Coronary artery (tissue), 2 donors: ENCODE data around the gene PKNOX2.

Experiments used
- DNase-seq: peaks from one replicate; pipeline ENCODE4 v3.0.0-alpha.2; 2017; ENCODE audit warnings: low spot score
- H3K27ac ChIP-seq, 2 donors: fragments of 200-600 bp; sonication (generic); one replicate each; pipeline ENCODE4 v1.5.1; 2016 to 2019
- H3K4me3 ChIP-seq: fragments of 200-600 bp; sonication (generic); 2 replicates; pipeline ENCODE4 v1.5.1; 2016; ENCODE audit warnings: mild to moderate bottlenecking, moderate library complexity
- CTCF ChIP-seq: fragments of 200-600 bp; sonication (generic); IDR thresholded peaks from one replicate; pipeline ENCODE4 v1.5.1; 2019; ENCODE audit warnings: antibody characterized with exemption

Gene PKNOX2

GRCh38 chr11:125273519-125274000 is 109.0 kb downstream of the PKNOX2 start:
- no peak for TF ChIP-seq CTCF
- no peak for DNase-seq
- H3K27ac ChIP-seq, result no peak overlapping the region
- H3K4me3 ChIP-seq, result no peak overlapping the region

- no peak for DNase-seq
- no peak overlapping the region for H3K4me3 ChIP-seq
- TF ChIP-seq CTCF, result no peak
- H3K27ac ChIP-seq, result no peak overlapping the region
Observed at GRCh38 chr11:125274309-125274708, 109.8 kb downstream of the PKNOX2 start.

GRCh38 chr11:125274774-125275173 is 110.2 kb downstream of the PKNOX2 start:
- TF ChIP-seq CTCF, result no peak
- Histone ChIP-seq H3K4me3 (no peak overlapping the region), H3K27ac (no peak overlapping the region)
- DNase-seq, result no peak

GRCh38 chr11:125275905-125276618 is 111.5 kb downstream of the PKNOX2 start:
- H3K4me3 ChIP-seq, result no peak overlapping the region
- no peak for DNase-seq
- no peak overlapping the region for H3K27ac ChIP-seq
- TF ChIP-seq CTCF, result no peak

GRCh38 chr11:125276619-125276976 is 112.0 kb downstream of the PKNOX2 start:
- no peak for DNase-seq
- Histone ChIP-seq H3K27ac (no peak overlapping the region), H3K4me3 (no peak overlapping the region)
- TF ChIP-seq CTCF, result no peak

GRCh38 chr11:125279676-125280418 is 115.3 kb downstream of the PKNOX2 start:
- DNase-seq, result no peak
- H3K4me3 ChIP-seq, result no peak overlapping the region
- no peak for TF ChIP-seq CTCF
- H3K27ac ChIP-seq, result no peak overlapping the region

GRCh38 chr11:125280646-125281045 is 116.1 kb downstream of the PKNOX2 start:
- Histone ChIP-seq H3K4me3 (no peak overlapping the region), H3K27ac (no peak overlapping the region)
- TF ChIP-seq CTCF, result no peak
- DNase-seq, result no peak
